PC-9 (cell line): ENCODE data around the gene FUZ. TPM values are rescaled to one million over a fixed set of nuclear protein-coding genes. Genes with fewer than 3 reads are reported as not detected.

ENCODE experiments used
- BruUV-seq: library from RNA; stranded (reverse); fragments of 400-500 nt; replicated peaks from 2 replicates; lab custom pipeline; 2021; lab: Mats Ljungman, UMichigan
- CTCF ChIA-PET: fragments of 300-600 bp; sonication (Branson Sonifier 250); formaldehyde crosslinking; loops from one replicate; lab custom pipeline; 2022; ENCODE audit warnings: antibody characterized with exemption; lab: Charles Lee
- POLR2A ChIA-PET: fragments of 300-600 bp; sonication (Branson Sonifier 250); formaldehyde crosslinking; loops from one replicate; lab custom pipeline; 2022; ENCODE audit warnings: antibody characterized with exemption; ENCODE audit not compliant: unreplicated experiment; lab: Charles Lee
- DNase-seq, 2 experiments: peaks; one replicate each; pipeline versions ENCODE4 v3.0.0 to v3.0.0-alpha.2; 2015 to 2022; ENCODE audit warnings: mixed read lengths in 1 of 2
- H2AFZ ChIP-seq: fragments of 200-600 bp; sonication (generic); 2 replicates; pipeline ENCODE4 v1.8.1; 2017; ENCODE audit warnings: antibody characterized with exemption
- H3F3A ChIP-seq: fragments of 200-600 bp; sonication (generic); 2 replicates; pipeline ENCODE4 v1.8.1; 2017; ENCODE audit warnings: antibody characterized with exemption, mild to moderate bottlenecking, low read depth; ENCODE audit not compliant: insufficient read depth
- H3K27ac ChIP-seq: fragments of 200-600 bp; sonication (generic); 2 replicates; pipeline ENCODE4 v1.6.1; 2016; ENCODE audit warnings: mixed run types
- H3K27me3 ChIP-seq: fragments of 200-600 bp; sonication (generic); 2 replicates; pipeline ENCODE4 v1.6.1; 2016; ENCODE audit warnings: low read depth, mixed run types; ENCODE audit not compliant: insufficient read depth
- H3K36me3 ChIP-seq: fragments of 200-600 bp; sonication (generic); 2 replicates; pipeline ENCODE4 v1.6.1; 2016; ENCODE audit warnings: low read depth, mixed run types
- H3K4me1 ChIP-seq: fragments of 200-600 bp; sonication (generic); replicated peaks from 2 replicates; pipeline ENCODE4 v1.6.1; 2016; ENCODE audit warnings: mixed run types; ENCODE audit not compliant: insufficient read depth
- H3K4me2 ChIP-seq: fragments of 200-600 bp; sonication (generic); 2 replicates; pipeline ENCODE4 v1.6.1; 2017; ENCODE audit warnings: mixed run types
- H3K4me3 ChIP-seq: fragments of 200-600 bp; sonication (generic); 2 replicates; pipeline ENCODE4 v1.6.1; 2016; ENCODE audit warnings: mixed run types
- H3K79me2 ChIP-seq: fragments of 200-600 bp; sonication (generic); 2 replicates; pipeline ENCODE4 v1.6.1; 2017; ENCODE audit warnings: low read depth, mixed run types
- H3K9me2 ChIP-seq: fragments of 200-600 bp; sonication (generic); 2 replicates; pipeline ENCODE4 v1.8.1; 2017; ENCODE audit warnings: mild to moderate bottlenecking; ENCODE audit not compliant: insufficient read depth
- H3K9me3 ChIP-seq: fragments of 200-600 bp; sonication (generic); 2 replicates; pipeline ENCODE4 v1.8.1; 2016; ENCODE audit warnings: low read depth; ENCODE audit not compliant: insufficient read depth
- H4K20me1 ChIP-seq: fragments of 200-600 bp; sonication (generic); 2 replicates; pipeline ENCODE4 v1.8.1; 2017; ENCODE audit not compliant: insufficient read depth
- CTCF ChIP-seq: fragments of 200-600 bp; sonication (generic); conservative IDR thresholded peaks from 2 replicates; pipeline ENCODE4 v1.6.1; 2017; ENCODE audit warnings: mixed run types, antibody characterized with exemption, mild to moderate bottlenecking, moderate library complexity
- EZH2 ChIP-seq: fragments of 200-600 bp; sonication (generic); IDR thresholded peaks from 2 replicates; pipeline ENCODE4 v1.8.0; 2017; ENCODE audit warnings: antibody characterized with exemption, low read depth
- intact Hi-C: fragments of 100-400 bp; cut with micrococcal nuclease; formaldehyde crosslinking; loops from one replicate; pipeline ENCODE4 v1.10.0; 2022; ENCODE audit not compliant: unreplicated experiment
- total RNA-seq: library from RNA; stranded (reverse); gene quantifications from 2 replicates; pipeline ENCODE4 v1.2.3, GENCODE V29; 2021

FUZ gene
- total RNA-seq, 1 experiment from 2014 or later, result 50.0 TPM

- no TSS peak for BruUV-seq
- intact Hi-C loops, result no loop called here
- H3K4me3 ChIP-seq, result no peak overlapping the region
- H3F3A ChIP-seq, result peaks cover 12% of the 10 kb centered on the region; the same call in 1 of the 2 replicates
- H3K36me3 ChIP-seq, result peaks cover 5% of the 10 kb centered on the region; the same call in 1 of the 2 replicates
- POLR2A ChIA-PET, result no interaction called here
- H3K27ac ChIP-seq, result no peak overlapping the region
- no peak overlapping the region for H3K4me2 ChIP-seq
- H3K79me2 ChIP-seq, result no peaks in the 10 kb centered on the region
- H2AFZ ChIP-seq, result no peak overlapping the region
- H3K4me1 ChIP-seq, result peaks cover 18% of the 10 kb centered on the region
- no peaks in the 10 kb centered on the region for H3K27me3 ChIP-seq
- DNase-seq, result no peak
- peaks cover 5% of the 10 kb centered on the region for H4K20me1 ChIP-seq
- TF ChIP-seq EZH2 (no peak), CTCF (no peak)
- CTCF ChIA-PET, result no interaction called here
- no peaks in the 10 kb centered on the region for H3K9me2 ChIP-seq
- H3K9me3 ChIP-seq, result no peaks in the 10 kb centered on the region
These were observed 17.5 kb downstream of the FUZ start for GRCh38 chr19:49795615-49796014.

- H3K27me3 ChIP-seq, result no peaks in the 10 kb centered on the region
- ChIA-PET CTCF (interaction anchor here (0.5 to 0.7 kb wide), 3 partner anchors 28 to 872 kb away, joined by 7 to 8 read pairs (median 8); no protein-coding TSS in a partner anchor), POLR2A (interaction anchor here (0.5 to 1.0 kb wide), 7 partner anchors 26 to 665 kb away, joined by 3 to 16 read pairs (median 4); partner anchors contain the start of gene AP2A1)
- no peaks in the 10 kb centered on the region for H3K9me2 ChIP-seq
- no peak overlapping the region for H3K4me3 ChIP-seq
- H3K27ac ChIP-seq, result peak overlapping the region; percentile 40; the same call in 1 of the 2 replicates
- H3K4me1 ChIP-seq, result peaks cover 18% of the 10 kb centered on the region
- BruUV-seq, result no TSS peak
- H3F3A ChIP-seq, result peaks cover 12% of the 10 kb centered on the region; the same call in 1 of the 2 replicates
- peak; percentile 82 to 94 for DNase-seq
- intact Hi-C loops, result no loop called here
- no peaks in the 10 kb centered on the region for H3K79me2 ChIP-seq
- TF ChIP-seq CTCF (no peak; the same call in 1 of the 2 replicates), EZH2 (no peak)
- H3K9me3 ChIP-seq, result no peaks in the 10 kb centered on the region
- peaks cover 5% of the 10 kb centered on the region for H4K20me1 ChIP-seq
- H3K36me3 ChIP-seq, result peaks cover 5% of the 10 kb centered on the region; the same call in 1 of the 2 replicates
- H2AFZ ChIP-seq, result no peak overlapping the region
- peak overlapping the region; percentile 27; the same call in 1 of the 2 replicates for H3K4me2 ChIP-seq
These were observed 19.6 kb downstream of the FUZ start for GRCh38 chr19:49793561-49793840.

- no TSS peak for BruUV-seq
- Histone ChIP-seq H3K9me2 (no peaks in the 10 kb centered on the region), H3K27ac (peak overlapping the region; percentile 40), H2AFZ (no peak overlapping the region), H3K79me2 (no peaks in the 10 kb centered on the region), H3K9me3 (no peaks in the 10 kb centered on the region), H3K4me2 (peak overlapping the region; percentile 27), H3K27me3 (no peaks in the 10 kb centered on the region), H3K36me3 (peaks cover 5% of the 10 kb centered on the region; the same call in 1 of the 2 replicates), H3F3A (peaks cover 12% of the 10 kb centered on the region; the same call in 1 of the 2 replicates), H3K4me1 (peaks cover 18% of the 10 kb centered on the region), H4K20me1 (peaks cover 5% of the 10 kb centered on the region), H3K4me3 (no peak overlapping the region)
- POLR2A ChIA-PET, result interaction anchor here (0.6 to 1.0 kb wide), 6 partner anchors 26 to 466 kb away, joined by 3 to 16 read pairs (median 4); partner anchors contain the start of gene AP2A1
- TF ChIP-seq CTCF, result no peak
- no peak for TF ChIP-seq EZH2
- intact Hi-C loops, result no loop called here
- CTCF ChIA-PET, result interaction anchor here (0.6 kb wide), 1 partner anchor 872 kb away, joined by 8 read pairs; no protein-coding TSS in a partner anchor
- no peak for DNase-seq
These were observed 20.1 kb downstream of the FUZ start for GRCh38 chr19:49792829-49793560.
